ENCODE results near the gene PTPRN2.

PTPRN2 gene

GRCh38 chr7:158474488-158474887 is 113.1 kb downstream of the PTPRN2 start:
- Mint-ChIP-seq H3K36me3 (ENCODE audit: insufficient read depth) (peaks cover 1% of the 10 kb centered on the region), H3K27ac (ENCODE audit: low read depth) (no peak overlapping the region), H3K27me3 (peaks cover 30% of the 10 kb centered on the region), H3K4me1 (no peaks in the 10 kb centered on the region), H3K9me3 (no peaks in the 10 kb centered on the region), H3K4me3 (no peak overlapping the region)
- DNase-seq (ENCODE audit: low spot score in 2 of 2) (no peak), ATAC-seq (replicated peaks; ENCODE audit: extremely low read depth, poor library complexity, severe bottlenecking) (no peak)

GRCh38 chr7:158473946-158474345 is 113.7 kb downstream of the PTPRN2 start:
- DNase-seq (ENCODE audit: low spot score in 2 of 2): no peak
- ATAC-seq (replicated peaks; ENCODE audit: extremely low read depth, poor library complexity, severe bottlenecking): no peak
- Mint-ChIP-seq H3K9me3 (no peaks in the 10 kb centered on the region), H3K4me1 (no peaks in the 10 kb centered on the region), H3K36me3 (ENCODE audit: insufficient read depth) (peaks cover 1% of the 10 kb centered on the region), H3K27me3 (peaks cover 35% of the 10 kb centered on the region), H3K4me3 (no peak overlapping the region), H3K27ac (ENCODE audit: low read depth) (no peak overlapping the region)

DNA sequence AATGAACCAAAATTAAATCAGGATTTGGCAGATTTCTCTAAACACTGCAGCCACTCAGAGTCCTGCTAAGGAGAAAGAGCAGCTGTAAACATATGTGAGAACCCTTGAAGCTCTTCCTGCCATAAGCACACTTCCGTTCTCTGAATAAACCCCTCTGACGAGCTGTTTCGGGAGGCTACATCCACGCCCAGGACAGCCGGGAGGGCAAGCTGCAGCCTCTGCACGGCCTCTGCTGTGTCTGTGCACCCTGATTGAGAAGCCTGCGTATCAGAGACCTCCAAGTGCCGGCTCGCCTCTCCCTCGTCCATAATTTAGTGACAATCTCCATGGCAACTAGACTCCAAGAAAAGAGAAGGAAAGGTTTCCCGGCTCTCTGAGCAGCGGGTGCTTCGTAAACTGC is 114.4 kb downstream of the PTPRN2 start:
- H3K27me3 Mint-ChIP-seq: peaks cover 38% of the 10 kb centered on the region
- no peak for DNase-seq (ENCODE audit: low spot score in 2 of 2)
- peaks cover 1% of the 10 kb centered on the region for H3K36me3 Mint-ChIP-seq (ENCODE audit: insufficient read depth)
- no peak for ATAC-seq (replicated peaks; ENCODE audit: extremely low read depth, poor library complexity, severe bottlenecking)
- H3K27ac Mint-ChIP-seq (ENCODE audit: low read depth): no peak overlapping the region
- no peak overlapping the region for H3K4me3 Mint-ChIP-seq
- H3K4me1 Mint-ChIP-seq: no peaks in the 10 kb centered on the region
- H3K9me3 Mint-ChIP-seq: no peaks in the 10 kb centered on the region

- no peaks in the 10 kb centered on the region for H3K9me3 Mint-ChIP-seq
- no peaks in the 10 kb centered on the region for H3K4me1 Mint-ChIP-seq
- no peak for ATAC-seq (replicated peaks; ENCODE audit: extremely low read depth, poor library complexity, severe bottlenecking)
- peaks cover 1% of the 10 kb centered on the region for H3K36me3 Mint-ChIP-seq (ENCODE audit: insufficient read depth)
- H3K27me3 Mint-ChIP-seq: peaks cover 38% of the 10 kb centered on the region
- no peak overlapping the region for H3K27ac Mint-ChIP-seq (ENCODE audit: low read depth)
- H3K4me3 Mint-ChIP-seq: no peak overlapping the region
- no peak for DNase-seq (ENCODE audit: low spot score in 2 of 2)
Measured at GRCh38 chr7:158472596-158472995, 115.0 kb downstream of the PTPRN2 start.

GRCh38 chr7:158471716-158472115 is 115.9 kb downstream of the PTPRN2 start:
- H3K4me3 Mint-ChIP-seq: no peak overlapping the region
- ATAC-seq (replicated peaks; ENCODE audit: extremely low read depth, poor library complexity, severe bottlenecking) (no peak), DNase-seq (ENCODE audit: low spot score in 2 of 2) (no peak)
- no peaks in the 10 kb centered on the region for H3K9me3 Mint-ChIP-seq
- H3K36me3 Mint-ChIP-seq (ENCODE audit: insufficient read depth): peaks cover 1% of the 10 kb centered on the region
- peaks cover 38% of the 10 kb centered on the region for H3K27me3 Mint-ChIP-seq
- no peak overlapping the region for H3K27ac Mint-ChIP-seq (ENCODE audit: low read depth)
- no peaks in the 10 kb centered on the region for H3K4me1 Mint-ChIP-seq

DNA sequence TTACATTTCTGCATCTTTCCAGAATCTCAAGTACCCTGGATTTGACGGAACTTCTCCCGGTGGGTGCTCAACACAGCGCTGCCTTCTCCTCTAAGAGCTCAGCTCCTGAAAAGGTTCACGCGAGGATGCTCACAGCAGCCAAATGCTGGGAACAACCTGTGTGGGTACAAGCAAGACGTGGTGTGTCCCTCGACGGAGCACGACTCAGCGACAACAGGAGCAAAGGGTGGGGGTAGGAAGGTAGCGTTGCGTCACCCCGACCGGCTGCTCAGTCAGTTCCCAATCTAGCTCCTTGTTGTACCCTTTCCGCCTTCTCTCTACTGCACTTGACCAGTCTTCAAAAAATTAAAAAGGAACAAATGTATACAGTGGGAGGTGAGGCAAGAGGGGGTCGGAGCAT is 117.3 kb downstream of the PTPRN2 start:
- no peaks in the 10 kb centered on the region for H3K4me1 Mint-ChIP-seq
- no peak overlapping the region for H3K4me3 Mint-ChIP-seq
- H3K36me3 Mint-ChIP-seq (ENCODE audit: insufficient read depth): peaks cover 1% of the 10 kb centered on the region
- DNase-seq (ENCODE audit: low spot score in 2 of 2) (no peak), ATAC-seq (replicated peaks; ENCODE audit: extremely low read depth, poor library complexity, severe bottlenecking) (no peak)
- no peaks in the 10 kb centered on the region for H3K9me3 Mint-ChIP-seq
- peaks cover 28% of the 10 kb centered on the region for H3K27me3 Mint-ChIP-seq
- no peak overlapping the region for H3K27ac Mint-ChIP-seq (ENCODE audit: low read depth)

DNA sequence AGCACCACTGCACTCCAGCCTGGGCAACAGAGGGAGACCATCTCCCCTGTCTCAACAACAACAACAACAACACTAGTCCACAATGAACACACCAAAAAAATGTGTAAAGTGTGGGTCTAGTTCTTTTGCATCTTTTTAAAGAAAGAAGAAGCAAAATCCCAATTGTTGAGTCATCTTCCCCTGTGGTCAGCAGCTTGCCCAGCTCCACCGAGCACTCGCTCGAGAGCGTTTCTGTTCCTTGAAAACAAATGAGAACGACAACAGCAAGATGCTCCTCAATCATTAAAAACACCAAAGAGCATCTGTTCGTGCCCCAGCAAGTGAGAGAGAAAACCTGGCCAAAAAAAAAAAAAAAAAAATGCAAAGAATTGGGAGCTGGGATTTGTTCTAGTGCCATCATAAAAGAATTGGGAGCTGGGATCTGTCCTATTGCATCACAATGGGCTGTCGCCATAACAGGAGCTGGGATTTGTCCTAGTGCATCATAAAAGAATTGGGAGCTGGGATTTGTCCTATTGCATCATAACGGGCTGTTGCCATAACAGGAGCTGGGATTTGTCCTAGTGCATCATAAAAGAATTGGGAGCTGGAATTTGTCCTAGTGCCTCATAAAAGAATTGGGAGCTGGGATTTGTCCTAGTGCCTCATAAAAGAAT is 118.1 kb downstream of the PTPRN2 start:
- peaks cover 1% of the 10 kb centered on the region for H3K36me3 Mint-ChIP-seq (ENCODE audit: insufficient read depth)
- no peaks in the 10 kb centered on the region for H3K4me1 Mint-ChIP-seq
- H3K9me3 Mint-ChIP-seq: peaks cover 2% of the 10 kb centered on the region
- H3K27ac Mint-ChIP-seq (ENCODE audit: low read depth): no peak overlapping the region
- DNase-seq (ENCODE audit: low spot score in 2 of 2) (no peak), ATAC-seq (replicated peaks; ENCODE audit: extremely low read depth, poor library complexity, severe bottlenecking) (no peak)
- no peak overlapping the region for H3K4me3 Mint-ChIP-seq
- H3K27me3 Mint-ChIP-seq: peaks cover 22% of the 10 kb centered on the region

GRCh38 chr7:158468700-158469296 is 118.8 kb downstream of the PTPRN2 start:
- H3K4me3 Mint-ChIP-seq: no peak overlapping the region
- no peak for ATAC-seq (replicated peaks; ENCODE audit: extremely low read depth, poor library complexity, severe bottlenecking)
- peaks cover 6% of the 10 kb centered on the region for H3K9me3 Mint-ChIP-seq
- H3K27ac Mint-ChIP-seq (ENCODE audit: low read depth): no peak overlapping the region
- H3K27me3 Mint-ChIP-seq: peaks cover 17% of the 10 kb centered on the region
- no peaks in the 10 kb centered on the region for H3K4me1 Mint-ChIP-seq
- DNase-seq (ENCODE audit: low spot score in 2 of 2): no peak
- H3K36me3 Mint-ChIP-seq (ENCODE audit: insufficient read depth): peaks cover 1% of the 10 kb centered on the region

GRCh38 chr7:158468181-158468580 is 119.4 kb downstream of the PTPRN2 start:
- Mint-ChIP-seq H3K27ac (ENCODE audit: low read depth) (no peak overlapping the region), H3K27me3 (peaks cover 17% of the 10 kb centered on the region), H3K4me1 (no peaks in the 10 kb centered on the region), H3K4me3 (no peak overlapping the region), H3K36me3 (ENCODE audit: insufficient read depth) (peaks cover 1% of the 10 kb centered on the region), H3K9me3 (peaks cover 10% of the 10 kb centered on the region)
- DNase-seq (ENCODE audit: low spot score in 2 of 2) (no peak), ATAC-seq (replicated peaks; ENCODE audit: extremely low read depth, poor library complexity, severe bottlenecking) (no peak)

DNA sequence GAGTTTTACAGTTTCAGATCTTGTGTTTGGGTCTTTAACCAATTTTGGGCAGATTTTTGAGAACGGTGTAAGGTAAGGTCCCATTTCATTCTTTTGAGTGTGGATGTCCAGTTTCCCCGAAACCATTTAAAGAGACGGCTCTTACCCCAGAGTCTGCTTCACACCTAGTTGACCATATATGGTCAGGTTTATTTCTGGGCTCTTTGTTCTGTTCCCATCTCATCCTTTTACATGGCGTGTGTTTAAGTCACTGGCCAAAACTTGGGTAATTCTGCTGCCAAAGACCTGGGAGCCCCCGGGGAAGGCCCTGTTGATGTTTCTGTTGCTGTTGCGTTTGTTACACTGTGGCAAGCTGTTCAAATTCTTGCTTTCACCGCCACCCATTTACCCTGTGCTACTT is 120.1 kb downstream of the PTPRN2 start:
- no peaks in the 10 kb centered on the region for H3K4me1 Mint-ChIP-seq
- H3K9me3 Mint-ChIP-seq: peaks cover 12% of the 10 kb centered on the region
- H3K36me3 Mint-ChIP-seq (ENCODE audit: insufficient read depth): peaks cover 1% of the 10 kb centered on the region
- no peak for ATAC-seq (replicated peaks; ENCODE audit: extremely low read depth, poor library complexity, severe bottlenecking)
- no peak for DNase-seq (ENCODE audit: low spot score in 2 of 2)
- H3K27me3 Mint-ChIP-seq: peaks cover 17% of the 10 kb centered on the region
- H3K27ac Mint-ChIP-seq (ENCODE audit: low read depth): no peak overlapping the region
- H3K4me3 Mint-ChIP-seq: no peak overlapping the region

DNA sequence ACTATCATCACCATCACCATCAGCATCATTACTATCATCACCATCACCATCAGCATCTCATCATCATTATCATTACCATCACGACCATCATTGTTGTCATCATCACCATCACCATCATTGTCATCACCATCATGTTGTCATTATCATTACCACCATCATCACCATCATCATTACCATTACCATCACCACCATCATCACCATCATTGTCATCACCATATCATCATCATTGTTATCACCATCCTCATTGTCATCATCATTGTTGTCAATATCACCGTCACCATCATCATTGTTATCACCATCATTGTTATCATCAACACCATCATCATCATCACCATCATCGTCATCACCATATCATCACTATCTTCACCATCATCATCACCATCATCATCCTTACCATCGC is 124.3 kb downstream of the PTPRN2 start:
- Mint-ChIP-seq H3K4me1 (no peaks in the 10 kb centered on the region), H3K27ac (ENCODE audit: low read depth) (no peak overlapping the region)

DNA sequence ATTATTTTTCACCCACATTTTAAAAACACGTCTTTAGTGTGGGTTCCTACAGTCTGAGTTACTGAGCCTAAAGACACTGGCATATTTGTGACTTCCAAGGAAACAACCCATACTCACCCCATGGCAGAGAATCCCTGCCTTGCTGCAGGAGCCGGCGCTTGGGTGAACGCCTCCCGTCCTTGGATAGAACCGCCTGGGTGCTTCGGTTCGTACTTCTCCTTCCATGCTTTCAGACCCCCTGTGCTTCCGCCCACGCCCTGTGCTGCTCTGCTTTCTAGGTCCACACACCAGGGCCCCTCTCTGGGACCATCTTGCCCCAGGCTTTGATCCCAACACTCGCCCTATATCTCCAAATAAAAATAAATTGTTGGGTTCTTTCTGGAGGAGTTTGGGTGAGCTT is 125.8 kb downstream of the PTPRN2 start:
- DNase-seq (ENCODE audit: low spot score in 2 of 2) (no peak), ATAC-seq (replicated peaks; ENCODE audit: extremely low read depth, poor library complexity, severe bottlenecking) (no peak)
- H3K27me3 Mint-ChIP-seq: no peaks in the 10 kb centered on the region
- H3K36me3 Mint-ChIP-seq (ENCODE audit: insufficient read depth): no peaks in the 10 kb centered on the region
- no peak overlapping the region for H3K4me3 Mint-ChIP-seq
- H3K9me3 Mint-ChIP-seq: peaks cover 12% of the 10 kb centered on the region
- no peak overlapping the region for H3K27ac Mint-ChIP-seq (ENCODE audit: low read depth)
- no peaks in the 10 kb centered on the region for H3K4me1 Mint-ChIP-seq

More for the DNA sequence above, 124.3 kb downstream of the PTPRN2 start:
- H3K4me3 Mint-ChIP-seq: no peak overlapping the region
- ATAC-seq (replicated peaks; ENCODE audit: extremely low read depth, poor library complexity, severe bottlenecking) (no peak), DNase-seq (ENCODE audit: low spot score in 2 of 2) (no peak)
- no peaks in the 10 kb centered on the region for H3K27me3 Mint-ChIP-seq
- H3K9me3 Mint-ChIP-seq: peaks cover 12% of the 10 kb centered on the region
- H3K36me3 Mint-ChIP-seq (ENCODE audit: insufficient read depth): no peaks in the 10 kb centered on the region

DNA sequence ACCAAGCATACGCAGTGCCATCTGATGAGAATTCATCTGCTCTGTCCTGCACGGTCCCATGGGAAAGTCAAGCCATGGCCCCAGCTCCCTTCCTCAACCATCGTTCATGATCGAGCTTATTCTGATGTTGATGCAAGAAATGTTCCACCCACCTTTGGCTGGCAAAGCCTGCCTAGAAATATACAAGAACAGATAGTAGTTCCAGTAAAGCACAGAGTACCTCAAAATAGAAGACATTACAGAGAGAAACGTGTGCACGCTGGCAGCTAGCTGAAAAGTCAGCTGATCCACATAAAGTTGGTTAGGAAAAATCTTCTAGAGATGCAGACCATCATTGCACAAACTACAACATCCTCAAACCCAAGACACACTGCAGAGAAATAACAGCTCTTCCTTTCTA is 127.0 kb downstream of the PTPRN2 start:
- no peaks in the 10 kb centered on the region for H3K4me1 Mint-ChIP-seq
- H3K27ac Mint-ChIP-seq (ENCODE audit: low read depth): no peak overlapping the region
- ATAC-seq (replicated peaks; ENCODE audit: extremely low read depth, poor library complexity, severe bottlenecking) (no peak), DNase-seq (ENCODE audit: low spot score in 2 of 2) (no peak)
- H3K27me3 Mint-ChIP-seq: no peaks in the 10 kb centered on the region
- H3K9me3 Mint-ChIP-seq: peaks cover 12% of the 10 kb centered on the region
- H3K4me3 Mint-ChIP-seq: no peak overlapping the region
- H3K36me3 Mint-ChIP-seq (ENCODE audit: insufficient read depth): no peaks in the 10 kb centered on the region

Data from central memory CD8-positive, alpha-beta T cell (primary cell).